ENCODE measurements around the gene PDCD7.
"Not testable (repeated sequence)": the region's sequence is repeated elsewhere in the genome, so short reads cannot be mapped to it uniquely, and the experiment has no call there.

DNA sequence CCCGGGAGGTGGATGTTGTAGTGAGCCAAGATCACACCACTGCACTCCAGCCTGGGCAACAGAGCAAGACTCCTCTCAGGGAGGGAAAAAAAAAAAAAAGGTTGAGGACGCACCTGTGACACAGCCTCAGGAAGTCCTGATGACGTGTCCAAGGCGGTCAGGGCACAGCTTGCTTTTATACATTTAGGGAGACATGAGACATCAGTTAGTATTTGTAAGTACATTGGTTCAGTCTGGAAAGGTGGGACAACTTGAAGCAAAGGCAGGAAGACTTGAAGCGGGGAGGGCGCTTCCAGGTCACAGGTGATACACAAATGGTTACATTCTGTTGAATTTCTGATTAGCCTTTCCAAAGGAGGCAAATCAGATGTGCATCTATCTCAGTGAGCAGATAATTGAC lies 5.0 kb upstream of the PDCD7 start:
- TF ChIP-seq TAF1 (CRISPR knock-in tag; IDR thresholded peaks at IDR 0.05); ZNF431 (CRISPR knock-in tag; IDR thresholded peaks at IDR 0.05; ENCODE audit: borderline replicate concordance, low read depth); ZNF639 (CRISPR knock-in tag; conservative IDR thresholded peaks at IDR 0.05); POLR2AphosphoS5 (IDR thresholded peaks at IDR 0.05; ENCODE audit: low read depth, low read length); MED13 (CRISPR knock-in tag; IDR thresholded peaks at IDR 0.05); ZFP90 (CRISPR knock-in tag; IDR thresholded peaks at IDR 0.05; ENCODE audit: borderline replicate concordance); ZBTB44 (CRISPR knock-in tag; IDR thresholded peaks at IDR 0.05); SIN3A (IDR thresholded peaks at IDR 0.05; ENCODE audit: borderline replicate concordance, low read depth, low read length): not testable (repeated sequence)

All from HepG2 (cell line).